Upper lobe of left lung (tissue), 6 donors: Measurements from ENCODE around the gene RAG2. TPM values are rescaled to one million over a fixed set of nuclear protein-coding genes. Genes with fewer than 3 reads are reported as not detected.

ENCODE experiments used
- ATAC-seq, 2 donors: fragments of 200-7000 bp; cut with Tn5 transposase; one replicate each; pipeline ENCODE4 v1.9.1; 2022; ENCODE audit warnings: mild to moderate bottlenecking in 2 of 2, moderate library complexity in 2 of 2; ENCODE audit not compliant: low FRiP score in 2 of 2
- DNase-seq, 2 donors: peaks; one replicate each; pipeline ENCODE4 v3.0.0-alpha.2; 2019 to 2020
- H3K27ac ChIP-seq, 4 donors: fragments of 200-600 bp; sonication (generic); one replicate each; pipeline ENCODE4 v1.5.1; 2016 to 2019
- H3K27me3 ChIP-seq, 4 donors: fragments of 200-600 bp; sonication (generic); one replicate each; pipeline ENCODE4 v1.5.1; 2017 to 2019
- H3K36me3 ChIP-seq, 4 donors: fragments of 200-600 bp; sonication (generic); one replicate each; pipeline ENCODE4 v1.5.1; 2016 to 2019
- H3K4me1 ChIP-seq, 4 donors: fragments of 200-600 bp; sonication (generic); one replicate each; pipeline ENCODE4 v1.5.1; 2018 to 2019
- H3K4me3 ChIP-seq, 4 donors: fragments of 200-600 bp; sonication (generic); one replicate each; pipeline ENCODE4 v1.5.1; 2017 to 2019; ENCODE audit warnings: mild to moderate bottlenecking in 2 of 4, moderate library complexity in 1 of 4
- H3K9me3 ChIP-seq, 4 donors: fragments of 200-600 bp; sonication (generic); one replicate each; pipeline ENCODE4 v1.5.1; 2018 to 2019
- EP300 ChIP-seq, 4 donors: sonication (generic); formaldehyde crosslinking; IDR thresholded peaks; one replicate each; pipeline ENCODE4 v1.5.1; 2017; ENCODE audit warnings: antibody characterized with exemption in 4 of 4, control low read depth in 2 of 4
- POLR2A ChIP-seq, 4 donors: fragments of 450-650 bp; IDR thresholded peaks; one replicate each; pipeline ENCODE4 v1.5.1; 2016 to 2017; ENCODE audit warnings: antibody characterized with exemption in 4 of 4, mild to moderate bottlenecking in 2 of 4
- POLR2AphosphoS5 ChIP-seq, 2 donors: sonication (generic); formaldehyde crosslinking; IDR thresholded peaks; one replicate each; pipeline ENCODE4 v1.5.1; 2017; ENCODE audit warnings: antibody characterized with exemption in 2 of 2
- WGBS, 2 donors: methylation state at CpG; one replicate each; pipeline ENCODE4 v1.1.5; 2017 to 2018; 5-methylcytosine and 5-hydroxymethylcytosine counted together
- total RNA-seq, 6 donors: library from RNA; depleted of rRNA in 4 of 6; stranded (reverse); fragments of >200 nt in 4 of 6; gene quantifications; one replicate each; pipeline versions ENCODE4 v1.1.0 to v1.2.1, GENCODE V29; 2016 to 2021
- TF ChIP-seq, protein P1 (sequence below), 6 experiments: fragments of 450-650 bp in 4 of 6; fragments of 200-600 bp in 2 of 6; sonication (generic) in 2 of 6; IDR thresholded peaks; one replicate each; pipeline ENCODE4 v1.5.1; 2016 to 2019; ENCODE audit warnings: antibody characterized with exemption in 6 of 6
- donor health status: DM: no; HTN: no; CAD: no; lungs with moderate emphysema.
- donor health status: DM: no; HTN: yes; CAD: no; lungs with severe emphysema.

RAG2 gene
- total RNA-seq, 6 donors from 2014 or later = not detected

DNA sequence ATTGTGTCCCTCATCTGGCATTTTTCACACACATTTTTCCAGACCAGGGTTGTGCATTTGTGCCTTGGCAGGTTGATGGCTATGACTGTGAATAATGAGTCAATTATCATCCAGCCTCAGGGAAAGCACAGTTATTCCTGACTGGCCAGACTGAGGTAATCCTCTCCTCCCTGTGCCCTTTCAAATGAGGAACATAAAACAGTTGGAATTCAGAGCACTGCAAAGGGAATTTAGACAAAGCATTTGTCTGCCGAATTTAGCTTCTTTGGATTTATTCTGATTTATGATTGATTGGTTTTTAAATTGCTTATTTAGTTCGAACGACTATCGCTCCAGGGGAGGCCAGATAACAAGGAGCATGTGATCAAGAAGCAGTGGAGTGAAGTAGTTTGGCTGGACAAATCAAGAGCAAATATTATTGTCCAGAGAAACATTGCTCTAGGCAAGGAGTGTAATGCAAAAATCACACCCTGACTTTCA, 30.8 kb upstream of the RAG2 start:
- TF ChIP-seq POLR2AphosphoS5 (IDR thresholded peaks at IDR 0.05) (no peak), POLR2A (IDR thresholded peaks at IDR 0.05) (no peak), EP300 (IDR thresholded peaks at IDR 0.05) (no peak)
- TF ChIP-seq, protein P1, sequence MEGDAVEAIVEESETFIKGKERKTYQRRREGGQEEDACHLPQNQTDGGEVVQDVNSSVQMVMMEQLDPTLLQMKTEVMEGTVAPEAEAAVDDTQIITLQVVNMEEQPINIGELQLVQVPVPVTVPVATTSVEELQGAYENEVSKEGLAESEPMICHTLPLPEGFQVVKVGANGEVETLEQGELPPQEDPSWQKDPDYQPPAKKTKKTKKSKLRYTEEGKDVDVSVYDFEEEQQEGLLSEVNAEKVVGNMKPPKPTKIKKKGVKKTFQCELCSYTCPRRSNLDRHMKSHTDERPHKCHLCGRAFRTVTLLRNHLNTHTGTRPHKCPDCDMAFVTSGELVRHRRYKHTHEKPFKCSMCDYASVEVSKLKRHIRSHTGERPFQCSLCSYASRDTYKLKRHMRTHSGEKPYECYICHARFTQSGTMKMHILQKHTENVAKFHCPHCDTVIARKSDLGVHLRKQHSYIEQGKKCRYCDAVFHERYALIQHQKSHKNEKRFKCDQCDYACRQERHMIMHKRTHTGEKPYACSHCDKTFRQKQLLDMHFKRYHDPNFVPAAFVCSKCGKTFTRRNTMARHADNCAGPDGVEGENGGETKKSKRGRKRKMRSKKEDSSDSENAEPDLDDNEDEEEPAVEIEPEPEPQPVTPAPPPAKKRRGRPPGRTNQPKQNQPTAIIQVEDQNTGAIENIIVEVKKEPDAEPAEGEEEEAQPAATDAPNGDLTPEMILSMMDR (IDR thresholded peaks at IDR 0.05) = no peak
- no peak for DNase-seq
- H3K4me3 ChIP-seq = no peak overlapping the region
- no peaks in the 10 kb centered on the region for H3K9me3 ChIP-seq
- H3K4me1 ChIP-seq = no peaks in the 10 kb centered on the region
- WGBS, 2 donors = 83 to 86% methylated on average over 4 of the region's 4 CpGs
- H3K27ac ChIP-seq = no peak overlapping the region
- no peaks in the 10 kb centered on the region for H3K27me3 ChIP-seq
- no peaks in the 10 kb centered on the region for H3K36me3 ChIP-seq
- ATAC-seq = no peak

- no peak for DNase-seq
- H3K36me3 ChIP-seq = no peaks in the 10 kb centered on the region
- no peak overlapping the region for H3K27ac ChIP-seq
- no peaks in the 10 kb centered on the region for H3K27me3 ChIP-seq
- H3K4me1 ChIP-seq = no peaks in the 10 kb centered on the region
- TF ChIP-seq POLR2A (IDR thresholded peaks at IDR 0.05) (no peak), POLR2AphosphoS5 (IDR thresholded peaks at IDR 0.05) (no peak), EP300 (IDR thresholded peaks at IDR 0.05) (no peak)
- TF ChIP-seq, protein P1 (IDR thresholded peaks at IDR 0.05) = no peak
- ATAC-seq = no peak
- no peaks in the 10 kb centered on the region for H3K9me3 ChIP-seq
- WGBS, 2 donors = 92 to 93% methylated on average over 5 of the region's 5 CpGs
- H3K4me3 ChIP-seq = no peak overlapping the region
These were observed 30.1 kb upstream of the RAG2 start for GRCh38 chr11:36628141-36628540.

DNA sequence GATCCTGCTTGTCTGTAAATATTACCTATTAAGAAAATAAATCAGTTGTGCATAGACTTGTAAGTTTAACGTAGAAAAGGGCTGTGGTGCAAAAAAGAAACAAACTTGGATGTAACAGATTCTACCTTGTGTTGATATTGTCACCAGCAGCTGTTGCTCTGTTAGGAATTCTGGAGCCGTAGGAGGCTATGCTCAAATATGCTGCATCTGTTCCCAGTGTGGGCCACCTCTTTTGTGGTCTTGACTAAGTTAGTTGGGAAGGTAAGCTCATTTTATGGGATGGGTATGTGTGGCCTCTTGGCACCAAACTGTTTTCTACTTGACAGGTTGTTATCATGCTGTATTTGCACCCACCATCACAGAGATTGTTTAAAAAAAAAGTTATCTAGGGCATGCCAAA, 29.4 kb upstream of the RAG2 start:
- DNase-seq (no peak), ATAC-seq (no peak)
- H3K27me3 ChIP-seq = no peaks in the 10 kb centered on the region
- no peak overlapping the region for H3K27ac ChIP-seq
- no peak overlapping the region for H3K4me3 ChIP-seq
- WGBS, 2 donors = 81 to 88% methylated on average over 2 of the region's 2 CpGs
- no peaks in the 10 kb centered on the region for H3K9me3 ChIP-seq
- H3K4me1 ChIP-seq = no peaks in the 10 kb centered on the region
- H3K36me3 ChIP-seq = no peaks in the 10 kb centered on the region
- TF ChIP-seq POLR2A (IDR thresholded peaks at IDR 0.05) = no peak
- TF ChIP-seq, protein P1 (IDR thresholded peaks at IDR 0.05) = no peak

- TF ChIP-seq POLR2AphosphoS5 (IDR thresholded peaks at IDR 0.05) (no peak), EP300 (IDR thresholded peaks at IDR 0.05) (no peak), POLR2A (IDR thresholded peaks at IDR 0.05) (no peak)
- TF ChIP-seq, protein P1 (IDR thresholded peaks at IDR 0.05) = no peak
- no peaks in the 10 kb centered on the region for H3K4me1 ChIP-seq
- H3K27me3 ChIP-seq = no peaks in the 10 kb centered on the region
- no peak overlapping the region for H3K27ac ChIP-seq
- 88 to 93% methylated on average over 1 of the region's 1 CpG for WGBS, 2 donors
- ATAC-seq (no peak), DNase-seq (no peak)
- no peak overlapping the region for H3K4me3 ChIP-seq
- no peaks in the 10 kb centered on the region for H3K36me3 ChIP-seq
- no peaks in the 10 kb centered on the region for H3K9me3 ChIP-seq
These were observed 29.0 kb upstream of the RAG2 start for GRCh38 chr11:36627006-36627405.

DNA sequence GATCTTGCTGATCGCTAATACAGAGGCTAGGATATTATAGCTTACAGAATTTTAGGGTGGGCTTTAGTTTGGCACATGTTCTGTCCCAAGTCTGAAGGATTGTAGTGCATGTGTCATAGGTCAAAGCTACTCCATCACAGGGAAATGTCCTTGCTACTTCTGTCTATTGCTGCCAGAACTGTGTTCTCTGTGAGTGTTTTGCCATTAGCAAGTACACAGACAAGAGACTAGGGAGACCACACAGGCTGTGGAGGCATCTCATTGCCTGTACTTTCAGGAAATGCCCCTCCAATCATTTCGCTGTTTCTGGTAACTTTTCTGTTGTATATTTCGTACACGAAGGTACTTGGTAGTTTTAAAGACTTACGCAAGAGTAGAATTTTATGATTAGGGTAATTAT, 25.5 kb upstream of the RAG2 start:
- no peak overlapping the region for H3K27ac ChIP-seq
- H3K9me3 ChIP-seq = no peaks in the 10 kb centered on the region
- DNase-seq = no peak
- H3K4me3 ChIP-seq = no peak overlapping the region
- 65 to 91% methylated on average over 5 of the region's 5 CpGs for WGBS, 2 donors
- peaks cover 0 to 4% (median 1%) of the 10 kb centered on the region in 4 donors for H3K4me1 ChIP-seq
- H3K27me3 ChIP-seq = no peaks in the 10 kb centered on the region
- TF ChIP-seq POLR2AphosphoS5 (IDR thresholded peaks at IDR 0.05) = no peak
- TF ChIP-seq, protein P1 (IDR thresholded peaks at IDR 0.05) = no peak
- no peak for TF ChIP-seq EP300 (IDR thresholded peaks at IDR 0.05)
- TF ChIP-seq POLR2A (IDR thresholded peaks at IDR 0.05) = no peak
- H3K36me3 ChIP-seq = no peaks in the 10 kb centered on the region
- no peak for ATAC-seq
